Measurements from ENCODE around the gene ARHGEF25. TPM values are rescaled to one million over a fixed set of nuclear protein-coding genes. Genes with fewer than 3 reads are reported as not detected.
"Not testable (repeated sequence)": the region's sequence is repeated elsewhere in the genome, so short reads cannot be mapped to it uniquely, and the experiment has no call there.

The ARHGEF25 gene
- total RNA-seq, 2 donors from 2014 or later: 73.8 to 77.0 TPM

DNA sequence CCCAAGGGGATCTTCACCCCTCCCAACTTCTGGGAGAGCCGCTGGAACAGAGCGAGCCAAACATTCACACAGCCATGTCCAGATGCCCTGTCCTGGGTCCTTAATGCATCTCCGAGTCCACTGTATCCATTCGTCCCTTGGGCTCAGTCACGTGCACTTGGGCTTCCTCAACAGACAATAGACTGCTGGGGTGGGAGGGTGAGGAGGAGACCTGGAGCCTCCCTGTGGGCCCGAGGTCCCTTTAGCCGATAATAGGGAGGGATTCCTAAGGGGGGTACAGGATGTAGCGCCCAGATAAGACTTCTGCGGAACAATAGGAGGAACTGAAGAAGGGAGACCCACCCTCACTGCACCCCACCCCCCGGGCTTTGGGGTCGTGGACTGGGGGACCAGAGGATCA is 6.7 kb downstream of the ARHGEF25 start:
- no peak overlapping the region for H3K4me3 ChIP-seq
- ATAC-seq (ENCODE audit: insufficient number of reproducible peaks, low FRiP score, low read depth): no peak
- H3K9me3 ChIP-seq: no peaks in the 10 kb centered on the region
- TF ChIP-seq, protein P1, sequence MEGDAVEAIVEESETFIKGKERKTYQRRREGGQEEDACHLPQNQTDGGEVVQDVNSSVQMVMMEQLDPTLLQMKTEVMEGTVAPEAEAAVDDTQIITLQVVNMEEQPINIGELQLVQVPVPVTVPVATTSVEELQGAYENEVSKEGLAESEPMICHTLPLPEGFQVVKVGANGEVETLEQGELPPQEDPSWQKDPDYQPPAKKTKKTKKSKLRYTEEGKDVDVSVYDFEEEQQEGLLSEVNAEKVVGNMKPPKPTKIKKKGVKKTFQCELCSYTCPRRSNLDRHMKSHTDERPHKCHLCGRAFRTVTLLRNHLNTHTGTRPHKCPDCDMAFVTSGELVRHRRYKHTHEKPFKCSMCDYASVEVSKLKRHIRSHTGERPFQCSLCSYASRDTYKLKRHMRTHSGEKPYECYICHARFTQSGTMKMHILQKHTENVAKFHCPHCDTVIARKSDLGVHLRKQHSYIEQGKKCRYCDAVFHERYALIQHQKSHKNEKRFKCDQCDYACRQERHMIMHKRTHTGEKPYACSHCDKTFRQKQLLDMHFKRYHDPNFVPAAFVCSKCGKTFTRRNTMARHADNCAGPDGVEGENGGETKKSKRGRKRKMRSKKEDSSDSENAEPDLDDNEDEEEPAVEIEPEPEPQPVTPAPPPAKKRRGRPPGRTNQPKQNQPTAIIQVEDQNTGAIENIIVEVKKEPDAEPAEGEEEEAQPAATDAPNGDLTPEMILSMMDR (IDR thresholded peaks at IDR 0.05): no peak
- H3K27me3 ChIP-seq (replicated peaks; ENCODE audit: insufficient read depth): no peaks in the 10 kb centered on the region
- peaks cover 8 to 35% of the 10 kb centered on the region in 2 donors for H3K4me1 ChIP-seq (ENCODE audit: control insufficient read depth in 1 of 2, low read depth in 2 of 2)
- DNase-seq (ENCODE audit: low spot score): no peak
- no peak overlapping the region for H3K27ac ChIP-seq
- peaks cover 26% of the 10 kb centered on the region for H3K36me3 ChIP-seq

DNA sequence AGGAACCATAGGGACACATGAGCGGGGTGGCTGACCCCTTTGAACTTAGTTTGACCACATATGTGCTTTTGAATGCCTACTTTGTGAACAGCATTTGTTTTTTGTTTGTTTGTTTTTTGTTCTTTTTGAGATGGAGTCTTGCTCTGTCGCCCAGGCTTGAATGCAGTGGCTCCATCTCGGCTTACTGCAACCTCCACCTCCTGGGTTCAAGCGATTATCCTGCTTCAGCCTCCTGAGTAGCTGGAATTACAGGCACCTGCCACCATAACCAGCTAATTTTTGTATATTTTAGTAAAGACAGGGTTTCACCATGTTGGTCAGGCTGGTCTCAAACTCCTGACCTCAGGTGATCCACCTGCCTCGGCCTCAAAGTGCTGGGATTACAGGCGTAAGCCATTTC is 7.2 kb downstream of the ARHGEF25 start:
- H3K27me3 ChIP-seq (replicated peaks; ENCODE audit: insufficient read depth); H3K4me3 ChIP-seq; H3K9me3 ChIP-seq; H3K27ac ChIP-seq; DNase-seq (ENCODE audit: low spot score); ATAC-seq (ENCODE audit: insufficient number of reproducible peaks, low FRiP score, low read depth): not testable (repeated sequence)
- Histone ChIP-seq H3K4me1 (ENCODE audit: control insufficient read depth in 1 of 2, low read depth in 2 of 2) (peaks cover 7 to 30% of the 10 kb centered on the region in 2 donors), H3K36me3 (peaks cover 21% of the 10 kb centered on the region)

DNA sequence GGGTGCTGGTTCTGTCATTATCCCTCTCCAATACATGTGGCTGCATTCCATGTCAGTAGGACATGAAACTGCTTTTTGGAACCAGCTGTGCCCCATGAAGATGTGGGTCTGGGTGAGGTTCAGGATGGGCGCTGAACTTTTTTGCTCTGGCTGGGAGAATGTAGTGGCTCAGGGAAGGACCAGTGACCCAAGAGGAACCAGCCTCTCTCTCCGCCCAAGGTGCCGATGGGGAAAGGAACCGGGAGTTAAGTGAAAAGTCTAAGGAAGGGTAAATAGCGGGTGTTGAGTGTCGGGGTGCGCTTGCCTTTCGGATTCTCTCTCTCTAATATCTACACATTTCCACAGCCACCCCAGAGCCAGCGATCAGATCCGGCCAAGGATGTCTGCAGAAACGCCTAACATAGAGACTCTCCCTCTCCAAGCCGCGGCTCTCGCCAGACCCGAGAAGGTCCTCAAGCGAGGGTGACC is 7.8 kb downstream of the ARHGEF25 start:
- TF ChIP-seq, protein P1 (IDR thresholded peaks at IDR 0.05): no peak

DNA sequence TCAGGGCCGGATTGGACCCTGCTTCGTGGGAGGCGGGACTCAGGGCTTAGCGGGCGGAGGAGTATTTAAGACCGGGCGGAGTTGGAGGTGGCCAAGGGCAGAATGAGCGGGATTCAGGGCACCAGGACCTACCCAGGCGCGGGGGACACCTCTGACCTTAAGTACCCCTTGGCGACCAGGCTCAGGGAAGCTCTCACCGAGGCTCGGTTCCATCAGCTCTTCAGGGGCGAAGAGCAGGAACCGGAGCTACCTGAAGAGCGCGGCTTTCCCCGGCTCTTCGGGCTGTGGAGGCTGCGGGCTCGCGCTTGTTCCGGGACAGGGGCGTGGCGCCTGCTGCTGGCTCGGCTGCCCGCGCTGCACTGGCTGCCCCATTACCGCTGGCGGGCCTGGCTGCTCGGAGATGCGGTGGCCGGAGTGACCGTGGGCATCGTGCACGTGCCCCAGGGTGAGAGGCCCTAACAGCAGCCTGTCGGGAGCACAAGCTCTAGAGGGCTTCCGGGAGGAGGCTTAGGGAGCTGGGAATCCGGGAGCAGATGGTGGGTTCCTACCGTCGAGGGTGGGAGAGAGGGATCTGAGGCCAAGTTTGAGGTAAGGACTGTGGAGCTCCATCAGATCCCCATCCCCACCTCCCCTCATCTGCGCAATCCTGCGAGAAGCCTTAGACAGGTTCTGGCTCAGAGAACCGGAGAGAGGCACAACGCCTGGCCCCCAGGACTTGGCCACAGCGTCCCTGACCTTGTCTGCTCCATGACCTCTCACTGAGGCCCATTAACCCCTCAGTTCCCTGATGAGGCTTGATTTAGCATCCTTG is 8.4 kb downstream of the ARHGEF25 start:
- no peak for DNase-seq (ENCODE audit: low spot score)
- Histone ChIP-seq H3K27me3 (replicated peaks; ENCODE audit: insufficient read depth) (no peaks in the 10 kb centered on the region), H3K4me1 (ENCODE audit: control insufficient read depth in 1 of 2, low read depth in 2 of 2) (peaks cover 7 to 18% of the 10 kb centered on the region in 2 donors), H3K4me3 (no peak overlapping the region), H3K27ac (no peak overlapping the region), H3K9me3 (no peaks in the 10 kb centered on the region), H3K36me3 (peaks cover 18% of the 10 kb centered on the region)
- ATAC-seq (ENCODE audit: insufficient number of reproducible peaks, low FRiP score, low read depth): no peak
- TF ChIP-seq, protein P1 (IDR thresholded peaks at IDR 0.05): no peak

More for the DNA sequence above, 7.8 kb downstream of the ARHGEF25 start:
- no peak for ATAC-seq (ENCODE audit: insufficient number of reproducible peaks, low FRiP score, low read depth)
- Histone ChIP-seq H3K27ac (no peak overlapping the region), H3K4me1 (ENCODE audit: control insufficient read depth in 1 of 2, low read depth in 2 of 2) (peaks cover 7 to 24% of the 10 kb centered on the region in 2 donors), H3K27me3 (replicated peaks; ENCODE audit: insufficient read depth) (no peaks in the 10 kb centered on the region), H3K36me3 (peaks cover 19% of the 10 kb centered on the region), H3K4me3 (no peak overlapping the region), H3K9me3 (no peaks in the 10 kb centered on the region)
- DNase-seq (ENCODE audit: low spot score): no peak

DNA sequence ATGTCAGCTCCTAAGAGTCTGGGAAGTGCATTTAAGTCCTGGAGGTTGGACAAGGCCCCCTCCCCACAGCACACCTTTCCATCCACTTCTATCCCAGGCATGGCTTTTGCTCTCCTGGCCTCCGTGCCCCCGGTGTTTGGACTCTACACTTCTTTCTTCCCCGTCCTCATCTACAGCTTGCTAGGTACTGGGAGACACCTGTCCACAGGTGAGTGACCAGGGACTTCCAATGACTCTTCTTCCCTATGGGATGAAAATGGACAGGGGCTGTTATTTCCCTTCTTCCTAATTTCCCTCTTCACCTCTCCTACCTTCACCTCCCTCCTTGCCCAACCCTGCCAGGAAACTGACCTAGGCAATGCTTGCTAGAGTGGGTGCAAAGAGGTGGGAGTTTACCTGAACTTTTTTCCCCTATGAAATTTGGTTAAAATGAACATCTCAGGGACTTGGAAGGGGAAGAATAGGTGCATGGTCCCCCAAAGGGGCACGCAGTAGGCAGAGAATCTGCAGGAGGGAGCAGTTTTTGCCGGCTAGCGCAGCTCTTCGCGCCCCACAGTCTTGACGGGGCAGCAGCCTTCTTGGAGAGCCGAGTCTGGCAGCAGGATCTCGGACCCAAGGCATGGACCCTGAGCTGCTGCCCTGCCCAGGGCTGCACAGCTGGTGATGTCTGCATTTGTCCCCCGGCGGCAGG is 9.2 kb downstream of the ARHGEF25 start:
- Histone ChIP-seq H3K27me3 (replicated peaks; ENCODE audit: insufficient read depth) (no peaks in the 10 kb centered on the region), H3K36me3 (peaks cover 13% of the 10 kb centered on the region), H3K4me3 (no peak overlapping the region), H3K9me3 (no peaks in the 10 kb centered on the region), H3K27ac (no peak overlapping the region), H3K4me1 (ENCODE audit: control insufficient read depth in 1 of 2, low read depth in 2 of 2) (peaks cover 7 to 17% of the 10 kb centered on the region in 2 donors)
- DNase-seq (ENCODE audit: low spot score): no peak
- no peak for ATAC-seq (ENCODE audit: insufficient number of reproducible peaks, low FRiP score, low read depth)
- TF ChIP-seq, protein P1 (IDR thresholded peaks at IDR 0.05): no peak

All from thoracic aorta (tissue), 2 donors.